HG03457 (cell line): ENCODE results near the gene ST3GAL2.
A peak's percentile ranks its signal among the peaks of the same experiment; 100 is the strongest.

Source experiments
- ATAC-seq: cut with Tn5 transposase; IDR thresholded peaks from one replicate; pipeline ENCODE4 v1.9.1; 2021; ENCODE audit warnings: moderate number of reproducible peaks; ENCODE audit not compliant: unreplicated experiment

ST3GAL2 gene

GRCh38 chr16:70438969-70439862 lies at the start of gene ST3GAL2:
ST3GAL2 (minus strand) TSS chr16:70439100; CDS start chr16:70398530, 40,570 bp downstream.
- ATAC-seq, result peak; percentile 71

GRCh38 chr16:70484867-70485266 lies 46.0 kb upstream of the ST3GAL2 start:
- no peak for ATAC-seq

GRCh38 chr16:70483426-70483825 lies 44.5 kb upstream of the ST3GAL2 start:
- no peak for ATAC-seq

GRCh38 chr16:70482624-70483023 lies 43.7 kb upstream of the ST3GAL2 start:
- ATAC-seq, result no peak

- ATAC-seq, result no peak
These were observed 43.1 kb upstream of the ST3GAL2 start for GRCh38 chr16:70481929-70482536.

GRCh38 chr16:70480127-70481105 lies 41.5 kb upstream of the ST3GAL2 start:
- ATAC-seq, result no peak

GRCh38 chr16:70478912-70479341 lies 40.0 kb upstream of the ST3GAL2 start:
- no peak for ATAC-seq

GRCh38 chr16:70478169-70478568 lies 39.3 kb upstream of the ST3GAL2 start:
- no peak for ATAC-seq

- peak; percentile 70 for ATAC-seq
These were observed 37.5 kb upstream of the ST3GAL2 start for GRCh38 chr16:70476272-70477020.

GRCh38 chr16:70475054-70475871 lies 36.4 kb upstream of the ST3GAL2 start:
- ATAC-seq, result no peak

- ATAC-seq, result no peak
These were observed 35.6 kb upstream of the ST3GAL2 start for GRCh38 chr16:70474320-70475053.

GRCh38 chr16:70473446-70474319 lies 34.8 kb upstream of the ST3GAL2 start:
- no peak for ATAC-seq

GRCh38 chr16:70472786-70473433 lies 34.0 kb upstream of the ST3GAL2 start:
- ATAC-seq, result no peak

- ATAC-seq, result no peak
These were observed 32.0 kb upstream of the ST3GAL2 start for GRCh38 chr16:70470927-70471341.

- ATAC-seq, result no peak
These were observed 31.4 kb upstream of the ST3GAL2 start for GRCh38 chr16:70470141-70470926.

- ATAC-seq, result no peak
These were observed 30.1 kb upstream of the ST3GAL2 start for GRCh38 chr16:70468776-70469525.
